Astrocyte of the cerebellum (primary cell): ENCODE measurements around the gene VAMP2.

ENCODE experiments used
- DNase-seq: peaks from one replicate; pipeline ENCODE4 v3.0.0-alpha.2; 2011; ENCODE audit warnings: low read depth
- H3K4me3 ChIP-seq: 2 replicates; pipeline ENCODE4 v1.5.1; 2011; ENCODE audit warnings: mild to moderate bottlenecking, low read depth, low read length, moderate library complexity
- CTCF ChIP-seq: IDR thresholded peaks from 2 replicates; pipeline ENCODE4 v1.5.1; 2012; ENCODE audit warnings: low read length, low read depth, moderate library complexity, mild to moderate bottlenecking; ENCODE audit errors: missing control alignments
- in situ Hi-C: cut with HindIII; loops from 2 replicates; pipeline ENCODE4 v1.10.0; 2017; ENCODE audit warnings: low sequenced_read_pairs

Gene VAMP2

GRCh38 chr17:8122924-8123694, 39.6 kb downstream of the VAMP2 start:
- no peak for DNase-seq
- in situ Hi-C loops: loop anchor here (25.0 kb wide), 1 partner anchor 189 kb away; the partner anchor contains the start of gene ARHGEF15
- peak overlapping the region; percentile 54 for H3K4me3 ChIP-seq
- no peak for TF ChIP-seq CTCF

GRCh38 chr17:8122422-8122923, 40.3 kb downstream of the VAMP2 start:
- TF ChIP-seq CTCF: no peak
- H3K4me3 ChIP-seq: peak overlapping the region; percentile 54
- in situ Hi-C loops: loop anchor here (25.0 kb wide), 1 partner anchor 190 kb away; the partner anchor contains the start of gene ARHGEF15
- no peak for DNase-seq

DNA sequence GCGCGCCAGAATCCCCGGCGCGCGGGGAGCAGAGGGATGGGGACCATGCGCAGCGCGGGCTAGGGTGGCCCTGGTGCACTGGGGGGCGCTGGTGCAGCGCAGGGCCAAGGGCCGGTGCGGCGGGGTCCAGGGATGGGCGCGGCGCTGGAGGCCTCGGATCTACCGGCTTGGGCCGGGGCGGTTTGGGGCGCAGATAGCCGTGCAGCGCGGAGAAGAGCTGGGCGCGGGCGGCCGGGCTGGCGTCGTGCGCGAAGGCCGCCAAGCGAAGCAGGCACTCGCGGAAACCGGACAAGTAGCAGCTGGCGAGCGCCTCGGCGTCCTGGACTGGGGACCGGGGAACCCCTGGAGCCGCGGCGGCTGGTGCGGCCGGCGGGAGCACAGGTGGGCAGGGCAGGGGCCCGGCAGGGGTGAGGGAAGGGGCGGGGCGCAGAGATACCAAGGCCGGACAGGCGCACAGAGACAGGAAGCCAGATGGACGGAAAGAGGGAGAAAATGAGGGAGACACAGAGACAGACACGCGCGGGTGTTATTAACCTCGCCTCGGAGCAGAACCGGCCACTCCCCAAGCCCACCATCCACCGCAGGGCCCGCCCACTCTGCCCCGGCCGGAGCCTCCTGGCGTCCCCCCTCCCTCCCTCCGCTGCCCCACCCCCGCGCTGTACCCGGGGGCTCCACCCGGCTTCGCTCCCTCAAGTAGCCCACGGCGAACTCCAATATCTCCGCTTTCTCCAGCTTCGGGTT, 40.9 kb downstream of the VAMP2 start:
- DNase-seq: no peak
- H3K4me3 ChIP-seq: peak overlapping the region; percentile 54
- in situ Hi-C loops: loop anchor here (25.0 kb wide), 1 partner anchor 190 kb away; the partner anchor contains the start of gene ARHGEF15
- peak; percentile 42 for TF ChIP-seq CTCF

DNA sequence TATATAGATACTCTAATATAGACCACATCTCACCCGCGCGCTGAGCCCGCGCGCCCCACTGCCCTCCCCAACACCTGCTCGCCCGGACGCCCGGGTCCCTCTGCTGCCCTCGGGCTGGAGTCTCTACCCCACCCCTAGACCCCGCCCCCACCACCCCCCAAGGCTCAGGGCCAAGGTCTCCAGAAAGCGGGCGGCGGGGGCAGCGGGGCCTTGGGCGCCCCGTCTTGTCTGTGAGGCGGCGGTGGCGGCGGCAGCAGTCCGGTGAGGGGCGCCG, 41.4 kb downstream of the VAMP2 start:
- no peak for TF ChIP-seq CTCF
- DNase-seq: no peak
- in situ Hi-C loops: loop anchor here (25.0 kb wide), 1 partner anchor 191 kb away; the partner anchor contains the start of gene ARHGEF15
- H3K4me3 ChIP-seq: peak overlapping the region; percentile 54

DNA sequence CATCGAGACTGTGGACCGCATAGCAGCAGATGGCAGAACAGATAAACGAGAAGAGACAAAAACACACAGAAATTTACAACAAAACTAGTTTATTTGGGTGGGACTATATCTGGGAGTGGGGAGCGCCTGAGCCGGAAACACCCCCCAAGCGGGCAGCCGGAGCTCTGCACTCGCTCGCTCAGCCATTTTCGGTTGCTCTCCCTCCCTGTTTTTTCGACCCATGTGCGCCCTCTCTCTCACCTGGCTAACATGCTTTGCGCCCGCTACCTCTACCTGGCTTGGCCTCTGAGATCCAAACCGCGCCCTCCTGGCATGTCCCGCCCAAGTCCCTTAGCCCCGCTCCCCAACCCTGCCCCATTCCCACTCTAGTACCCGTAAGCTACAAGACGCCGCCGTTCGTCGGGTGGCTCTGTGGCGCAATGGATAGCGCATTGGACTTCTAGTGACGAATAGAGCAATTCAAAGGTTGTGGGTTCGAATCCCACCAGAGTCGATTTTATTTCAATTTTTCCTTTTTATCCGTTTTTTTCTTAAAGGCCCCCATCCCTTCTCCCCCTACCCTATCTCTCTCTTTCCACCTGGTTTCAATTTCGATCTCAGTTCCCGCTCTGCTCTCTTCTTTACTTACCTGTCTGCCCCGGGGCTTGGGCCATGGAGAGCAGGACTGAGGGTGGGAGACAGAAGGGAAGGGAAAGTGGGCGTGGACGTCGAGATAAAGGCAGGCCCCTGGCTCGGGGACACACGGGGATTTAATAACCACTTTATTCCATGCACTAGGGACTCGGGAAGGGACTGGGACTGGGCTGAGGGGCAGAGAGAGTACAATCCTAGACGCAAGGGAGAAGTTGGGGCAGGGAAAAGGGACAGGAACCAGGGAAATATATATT, 42.0 kb downstream of the VAMP2 start:
- in situ Hi-C loops: loop anchor here (25.0 kb wide), 1 partner anchor 192 kb away; the partner anchor contains the start of gene ARHGEF15
- no peak for DNase-seq
- peak; percentile 49 for TF ChIP-seq CTCF
- H3K4me3 ChIP-seq: peak overlapping the region; percentile 54
